HEK293 (cell line): ENCODE results near the gene SF1.

Experiments
- CTCF ChIA-PET: fragments of 350-600 bp; formaldehyde crosslinking; extraction: SDS; loops from one replicate; lab custom pipeline; 2021; ENCODE audit warnings: antibody characterized with exemption; lab: Yijun Ruan, JAX
- POLR2A ChIA-PET: fragments of 300-600 bp; formaldehyde crosslinking; extraction: SDS; loops from one replicate; lab custom pipeline; 2020; ENCODE audit warnings: antibody characterized with exemption, inconsistent platforms; lab: Yijun Ruan, JAX
- H3K27ac ChIP-seq: fragments of 200-500 bp; sonication (Bioruptor generic); 2 replicates; pipeline ENCODE4 v1.5.1; 2014; ENCODE audit warnings: low read depth, low read length, control low read depth, inconsistent platforms; ENCODE audit errors: extremely low read depth
- H3K36me3 ChIP-seq, 2 experiments: fragments of 200-500 bp in 1 of 2; sonication (Bioruptor generic) in 1 of 2; 1 replicate in 1 of 2; 2 replicates in 1 of 2; pipeline ENCODE4 v1.5.1; 2014 to 2017; ENCODE audit warnings: inconsistent platforms in 2 of 2, low read length in 2 of 2; ENCODE audit not compliant: control insufficient read depth in 2 of 2, insufficient read depth in 1 of 2
- H3K4me1 ChIP-seq: fragments of 200-500 bp; sonication (Bioruptor generic); 2 replicates; pipeline ENCODE4 v1.5.1; 2014; ENCODE audit warnings: mild to moderate bottlenecking, low read length, inconsistent platforms; ENCODE audit not compliant: control insufficient read depth, insufficient read depth
- H3K4me3 ChIP-seq: 2 replicates; pipeline ENCODE4 v1.5.1; 2011; ENCODE audit warnings: low read depth, mild to moderate bottlenecking, control low read depth, low read length, moderate library complexity
- H3K9me3 ChIP-seq: fragments of 200-500 bp; sonication (Bioruptor generic); 2 replicates; pipeline ENCODE4 v1.5.1; 2014; ENCODE audit warnings: low read depth, low read length, inconsistent platforms; ENCODE audit not compliant: control insufficient read depth, insufficient read depth
- BCL6B ChIP-seq: fragments of 450-650 bp; formaldehyde crosslinking; IDR thresholded peaks from 2 replicates; pipeline ENCODE4 v1.5.1; 2017; ENCODE audit warnings: missing biosample characterization, missing genetic modification characterization
- HIC1 ChIP-seq: fragments of 450-650 bp; formaldehyde crosslinking; IDR thresholded peaks from 2 replicates; pipeline ENCODE4 v1.5.1; 2016; ENCODE audit warnings: missing biosample characterization, missing genetic modification characterization
- INSM2 ChIP-seq: fragments of 450-650 bp; formaldehyde crosslinking; IDR thresholded peaks from 2 replicates; pipeline ENCODE4 v1.5.1; 2016; ENCODE audit warnings: missing biosample characterization, missing genetic modification characterization
- KLF9 ChIP-seq: fragments of 450-650 bp; formaldehyde crosslinking; IDR thresholded peaks from 2 replicates; pipeline ENCODE4 v1.5.1; 2016; ENCODE audit warnings: missing biosample characterization, missing genetic modification characterization, low read depth
- MYNN ChIP-seq: fragments of 450-650 bp; formaldehyde crosslinking; IDR thresholded peaks from 2 replicates; pipeline ENCODE4 v1.5.1; 2016; ENCODE audit warnings: missing biosample characterization, missing genetic modification characterization, borderline replicate concordance
- PATZ1 ChIP-seq: fragments of 450-650 bp; formaldehyde crosslinking; IDR thresholded peaks from 2 replicates; pipeline ENCODE4 v1.5.1; 2016; ENCODE audit warnings: missing biosample characterization, missing genetic modification characterization
- SCRT2 ChIP-seq: fragments of 450-650 bp; formaldehyde crosslinking; IDR thresholded peaks from 2 replicates; pipeline ENCODE4 v1.5.1; 2016; ENCODE audit warnings: missing biosample characterization, missing genetic modification characterization
- SP3 ChIP-seq: fragments of 450-650 bp; formaldehyde crosslinking; IDR thresholded peaks from 2 replicates; pipeline ENCODE4 v1.5.1; 2016; ENCODE audit warnings: missing biosample characterization, missing genetic modification characterization
- ZBTB26 ChIP-seq: fragments of 450-650 bp; formaldehyde crosslinking; optimal IDR thresholded peaks from 2 replicates; pipeline ENCODE3; 2016; ENCODE audit warnings: missing biosample characterization, mild to moderate bottlenecking, missing genetic modification characterization
- ZBTB6 ChIP-seq: fragments of 450-650 bp; formaldehyde crosslinking; IDR thresholded peaks from 2 replicates; pipeline ENCODE4 v1.5.1; 2017; ENCODE audit warnings: missing biosample characterization, missing genetic modification characterization
- ZBTB7A ChIP-seq: fragments of 450-650 bp; formaldehyde crosslinking; IDR thresholded peaks from 2 replicates; pipeline ENCODE4 v1.5.1; 2016; ENCODE audit warnings: low read depth, missing biosample characterization, missing genetic modification characterization
- ZBTB8A ChIP-seq: fragments of 450-650 bp; formaldehyde crosslinking; IDR thresholded peaks from 2 replicates; pipeline ENCODE4 v1.5.1; 2016; ENCODE audit warnings: missing biosample characterization, missing genetic modification characterization
- ZNF169 ChIP-seq: fragments of 450-650 bp; formaldehyde crosslinking; IDR thresholded peaks from 2 replicates; pipeline ENCODE4 v1.5.1; 2016; ENCODE audit warnings: missing biosample characterization, missing genetic modification characterization
- ZNF23 ChIP-seq: fragments of 450-650 bp; formaldehyde crosslinking; IDR thresholded peaks from 2 replicates; pipeline ENCODE4 v1.5.1; 2016; ENCODE audit warnings: missing biosample characterization, missing genetic modification characterization, borderline replicate concordance
- ZNF311 ChIP-seq: fragments of 450-650 bp; formaldehyde crosslinking; IDR thresholded peaks from 2 replicates; pipeline ENCODE4 v1.5.1; 2017; ENCODE audit warnings: missing biosample characterization, missing genetic modification characterization, borderline replicate concordance
- ZNF335 ChIP-seq: fragments of 450-650 bp; formaldehyde crosslinking; conservative IDR thresholded peaks from 2 replicates; pipeline ENCODE4 v1.5.1; 2016; ENCODE audit warnings: missing biosample characterization, missing genetic modification characterization
- ZNF449 ChIP-seq: fragments of 450-650 bp; formaldehyde crosslinking; IDR thresholded peaks from 2 replicates; pipeline ENCODE4 v1.5.1; 2017; ENCODE audit warnings: missing biosample characterization, mild to moderate bottlenecking, missing genetic modification characterization, moderate library complexity
- ZNF610 ChIP-seq: fragments of 450-650 bp; formaldehyde crosslinking; IDR thresholded peaks from 2 replicates; pipeline ENCODE4 v1.5.1; 2016; ENCODE audit warnings: missing biosample characterization, missing genetic modification characterization, borderline replicate concordance
- ZNF621 ChIP-seq: fragments of 450-650 bp; formaldehyde crosslinking; IDR thresholded peaks from 2 replicates; pipeline ENCODE4 v1.5.1; 2017; ENCODE audit warnings: missing biosample characterization, missing genetic modification characterization
- ZNF658 ChIP-seq: fragments of 450-650 bp; formaldehyde crosslinking; IDR thresholded peaks from 2 replicates; pipeline ENCODE4; 2016; ENCODE audit warnings: missing biosample characterization, missing genetic modification characterization
- ZNF785 ChIP-seq: fragments of 450-650 bp; formaldehyde crosslinking; IDR thresholded peaks from 2 replicates; pipeline ENCODE4 v1.5.1; 2016; ENCODE audit warnings: missing biosample characterization, missing genetic modification characterization
- ZNF791 ChIP-seq: fragments of 450-650 bp; formaldehyde crosslinking; IDR thresholded peaks from 2 replicates; pipeline ENCODE4 v1.5.1; 2016; ENCODE audit warnings: missing biosample characterization, missing genetic modification characterization
- ZSCAN30 ChIP-seq: fragments of 450-650 bp; IDR thresholded peaks from 2 replicates; pipeline ENCODE4 v1.5.1; 2018; ENCODE audit warnings: missing biosample characterization, mild to moderate bottlenecking, missing genetic modification characterization, moderate library complexity

Gene SF1

GRCh38 chr11:64802370-64803157 lies 24.2 kb upstream of the SF1 start:
- TF ChIP-seq ZBTB26 (tag by site-specific recombination), result peak; percentile 32
- TF ChIP-seq ZNF311 (tag by site-specific recombination), result no peak
- TF ChIP-seq SP3, result 0 out of 2 replicates have a peak, but pooled peaks have one; percentile 20
- no peak for TF ChIP-seq ZNF791 (tag by site-specific recombination)
- TF ChIP-seq ZBTB8A (tag by site-specific recombination), result peak; percentile 9
- TF ChIP-seq MYNN (tag by site-specific recombination), result no peak
- TF ChIP-seq KLF9, result peak; percentile 12; the same call in 1 of the 2 replicates
- no peak for TF ChIP-seq ZNF621 (tag by site-specific recombination)
- TF ChIP-seq INSM2 (tag by site-specific recombination), result no peak
- no peak for TF ChIP-seq ZNF169
- no peak for TF ChIP-seq ZNF658
- no peak for TF ChIP-seq ZNF23 (tag by site-specific recombination)
- no peak for TF ChIP-seq ZNF785 (tag by site-specific recombination)
- TF ChIP-seq PATZ1 (tag by site-specific recombination), result 0 out of 2 replicates have a peak, but pooled peaks have one; percentile 25
- TF ChIP-seq ZNF610, result no peak
- TF ChIP-seq ZBTB6 (tag by site-specific recombination), result no peak
- no peak for TF ChIP-seq SCRT2
- 0 out of 2 replicates have a peak, but pooled peaks have one; percentile 27 for TF ChIP-seq HIC1 (tag by site-specific recombination)
- no peak for TF ChIP-seq ZNF449 (tag by site-specific recombination)
- 0 out of 2 replicates have a peak, but pooled peaks have one; percentile 12 for TF ChIP-seq ZBTB7A (tag by site-specific recombination)
- 0 out of 2 replicates have a peak, but pooled peaks have one; percentile 18 for TF ChIP-seq ZSCAN30 (tag by site-specific recombination)
- TF ChIP-seq ZNF335 (tag by site-specific recombination), result no peak
- TF ChIP-seq BCL6B, result no peak
- no peak overlapping the region for H3K27ac ChIP-seq
- CTCF ChIA-PET, result interaction anchor here (1.1 to 1.3 kb wide), 3 partner anchors 9 to 194 kb away, joined by 3 to 6 read pairs (median 5); no protein-coding TSS in a partner anchor

More at GRCh38 chr11:64802370-64803157, 24.2 kb upstream of the SF1 start:
- Histone ChIP-seq H3K36me3 (peaks cover 0 to 47% of the 10 kb centered on the region in 2 experiments; a peak in 1 of 3 replicates), H3K9me3 (no peaks in the 10 kb centered on the region), H3K4me1 (peaks cover 4% of the 10 kb centered on the region), H3K4me3 (peak overlapping the region; percentile 35)
- POLR2A ChIA-PET, result interaction anchor here (0.5 to 2.3 kb wide), 5 partner anchors 11 to 611 kb away, joined by 3 to 24 read pairs (median 3); partner anchors contain the start of genes SAC3D1, SF1 and TM7SF2
